Gastrocnemius medialis (tissue), 4 donors: ENCODE data around the gene SNRPE. TPM values are rescaled to one million over a fixed set of nuclear protein-coding genes. Genes with fewer than 3 reads are reported as not detected.
A peak's percentile ranks its signal among the peaks of the same experiment; 100 is the strongest.
"Not testable (repeated sequence)": the region's sequence is repeated elsewhere in the genome, so short reads cannot be mapped to it uniquely, and the experiment has no call there.

Experiments
- ATAC-seq, 2 donors: fragments of 150-250 bp; one replicate each; pipeline ENCODE4 v1.9.1; 2016
- DNase-seq, 2 donors: peaks; one replicate each; pipeline ENCODE4 v3.0.0-alpha.2; 2019
- H3K27ac ChIP-seq, 4 donors: fragments of 200-600 bp; sonication (generic); 1 replicate in 1 of 4; 2 replicates in 3 of 4; pipeline ENCODE4 v1.5.1; 2016 to 2018; ENCODE audit warnings: mild to moderate bottlenecking in 2 of 4, moderate library complexity in 1 of 4
- H3K27me3 ChIP-seq, 3 donors: fragments of 200-600 bp; sonication (generic) in 2 of 3; 1 replicate in 1 of 3; 2 replicates in 2 of 3; pipeline versions ENCODE4 v1.5.1 to v1.6.0; 2016 to 2019; ENCODE audit warnings: mild to moderate bottlenecking in 1 of 3, moderate library complexity in 1 of 3
- H3K36me3 ChIP-seq, 2 donors: fragments of 200-600 bp; sonication (generic) in 1 of 2; one replicate each; pipeline ENCODE4 v1.5.1; 2017 to 2018
- H3K4me1 ChIP-seq, 2 donors: fragments of 200-600 bp; sonication (generic) in 1 of 2; one replicate each; pipeline ENCODE4 v1.5.1; 2016 to 2017; ENCODE audit warnings: mild to moderate bottlenecking in 2 of 2
- H3K4me3 ChIP-seq, 4 donors: fragments of 200-600 bp; sonication (generic) in 3 of 4; 1 replicate in 1 of 4; 2 replicates in 3 of 4; pipeline ENCODE4 v1.5.1; 2016 to 2019; ENCODE audit warnings: mild to moderate bottlenecking in 2 of 4
- H3K9me3 ChIP-seq, 3 donors: fragments of 200-600 bp; sonication (generic) in 2 of 3; 1 replicate in 1 of 3; 2 replicates in 2 of 3; pipeline ENCODE4 v1.5.1; 2016 to 2019
- CTCF ChIP-seq, 5 experiments: fragments of 450-650 bp in 3 of 5; fragments of 200-600 bp in 2 of 5; sonication (generic) in 2 of 5; IDR thresholded peaks in 4 of 5; conservative IDR thresholded peaks in 1 of 5; 1 replicate in 4 of 5; 2 replicates in 1 of 5; pipeline ENCODE4 v1.5.1; 2016 to 2019; ENCODE audit warnings: antibody characterized with exemption in 5 of 5, mild to moderate bottlenecking in 3 of 5, moderate library complexity in 3 of 5
- POLR2A ChIP-seq, 2 donors: fragments of 450-650 bp; IDR thresholded peaks; one replicate each; pipeline ENCODE4 v1.6.1; 2017; ENCODE audit warnings: antibody characterized with exemption in 2 of 2, mild to moderate bottlenecking in 2 of 2, moderate library complexity in 2 of 2
- in situ Hi-C, 4 donors: fragments of 200-750 bp; cut with MboI; loops; one replicate each; pipeline versions ENCODE4 v1.15.0 to v1.8.0; 2017; ENCODE audit warnings: low sequenced_read_pairs in 4 of 4
- intact Hi-C: fragments of 100-400 bp; cut with DNase I; formaldehyde crosslinking; loops from one replicate; pipeline ENCODE4 v1.15.1; 2023; ENCODE audit warnings: low total_unique reads
- total RNA-seq, 4 donors: library from RNA; depleted of rRNA; stranded (reverse); fragments of >200 nt; gene quantifications; one replicate each; pipeline versions ENCODE4 v1.1.0 to v1.2.3, GENCODE V29; 2016

The SNRPE gene
- total RNA-seq, 4 donors from 2014 or later: 23.7 to 39.1 (median 30.5) TPM

GRCh38 chr1:203826175-203826574 lies 35.2 kb upstream of the SNRPE start:
- ATAC-seq (no peak), DNase-seq (no peak)
- peaks cover 12 to 17% of the 10 kb centered on the region in 2 donors for H3K4me1 ChIP-seq
- TF ChIP-seq CTCF (IDR thresholded peaks at IDR 0.05 in 4 of 5, conservative IDR thresholded peaks at IDR 0.05 in 1 of 5) (no peak), POLR2A (IDR thresholded peaks at IDR 0.05) (no peak)
- intact Hi-C loops (no loop called here), in situ Hi-C loops (loop anchor here in 1 of 4 donors (25.0 kb wide), 1 partner anchor 561 kb away; no protein-coding TSS in a partner anchor)
- H3K4me3 ChIP-seq: no peak overlapping the region
- peaks cover 0 to 68% of the 10 kb centered on the region in 2 donors for H3K36me3 ChIP-seq
- no peak overlapping the region for H3K27ac ChIP-seq
- no peaks in the 10 kb centered on the region for H3K27me3 ChIP-seq
- no peaks in the 10 kb centered on the region for H3K9me3 ChIP-seq

GRCh38 chr1:203828002-203828401 lies 33.4 kb upstream of the SNRPE start:
- Histone ChIP-seq H3K27ac (no peak overlapping the region), H3K36me3 (peaks cover 3 to 68% of the 10 kb centered on the region in 2 donors), H3K27me3 (no peaks in the 10 kb centered on the region), H3K9me3 (no peaks in the 10 kb centered on the region), H3K4me1 (peaks cover 6 to 16% of the 10 kb centered on the region in 2 donors), H3K4me3 (no peak overlapping the region)
- intact Hi-C loops: no loop called here
- ATAC-seq (no peak), DNase-seq (no peak)
- no peak for TF ChIP-seq POLR2A (IDR thresholded peaks at IDR 0.05)
- no peak for TF ChIP-seq CTCF (IDR thresholded peaks at IDR 0.05 in 4 of 5, conservative IDR thresholded peaks at IDR 0.05 in 1 of 5)
- in situ Hi-C loops: loop anchor here in 1 of 4 donors (25.0 kb wide), 1 partner anchor 559 kb away; no protein-coding TSS in a partner anchor

GRCh38 chr1:203828503-203828902 lies 32.9 kb upstream of the SNRPE start:
- H3K27me3 ChIP-seq: no peaks in the 10 kb centered on the region
- TF ChIP-seq CTCF (IDR thresholded peaks at IDR 0.05 in 4 of 5, conservative IDR thresholded peaks at IDR 0.05 in 1 of 5) (no peak), POLR2A (IDR thresholded peaks at IDR 0.05) (no peak)
- H3K4me3 ChIP-seq: no peak overlapping the region
- ATAC-seq (no peak), DNase-seq (no peak)
- H3K27ac ChIP-seq: peak overlapping the region in 1 of 4 donors; percentile 8
- in situ Hi-C loops (loop anchor here in 1 of 4 donors (25.0 kb wide), 1 partner anchor 559 kb away; no protein-coding TSS in a partner anchor), intact Hi-C loops (no loop called here)
- H3K4me1 ChIP-seq: peaks cover 3 to 11% of the 10 kb centered on the region in 2 donors
- peaks cover 3 to 72% of the 10 kb centered on the region in 2 donors for H3K36me3 ChIP-seq
- H3K9me3 ChIP-seq: no peaks in the 10 kb centered on the region

GRCh38 chr1:203829247-203829646 lies 32.2 kb upstream of the SNRPE start:
- ATAC-seq, H3K4me1 ChIP-seq, H3K27me3 ChIP-seq, H3K9me3 ChIP-seq, DNase-seq, intact Hi-C loops, H3K4me3 ChIP-seq: not testable (repeated sequence)
- Histone ChIP-seq H3K36me3 (peaks cover 3 to 79% of the 10 kb centered on the region in 2 donors), H3K27ac (peak overlapping the region in 1 of 4 donors; percentile 8)
- in situ Hi-C loops: loop anchor here in 1 of 4 donors (25.0 kb wide), 1 partner anchor 558 kb away; no protein-coding TSS in a partner anchor

- Histone ChIP-seq H3K36me3 (peaks cover 3 to 100% of the 10 kb centered on the region in 2 donors), H3K4me1 (no peaks in the 10 kb centered on the region), H3K9me3 (no peaks in the 10 kb centered on the region), H3K27me3 (no peaks in the 10 kb centered on the region), H3K27ac (no peak overlapping the region), H3K4me3 (no peak overlapping the region)
- DNase-seq: no peak
- TF ChIP-seq POLR2A (IDR thresholded peaks at IDR 0.05) (no peak), CTCF (IDR thresholded peaks at IDR 0.05 in 4 of 5, conservative IDR thresholded peaks at IDR 0.05 in 1 of 5) (no peak)
- intact Hi-C loops (no loop called here), in situ Hi-C loops (loop anchor here in 1 of 4 donors (25.0 kb wide), 1 partner anchor 552 kb away; no protein-coding TSS in a partner anchor)
- ATAC-seq: no peak
Measured at GRCh38 chr1:203835476-203835875, 25.9 kb upstream of the SNRPE start.
